HG03457 (cell line): Measurements from ENCODE around the gene CNMD.
A peak's percentile ranks its signal among the peaks of the same experiment; 100 is the strongest.
"Not testable (repeated sequence)": the region's sequence is repeated elsewhere in the genome, so short reads cannot be mapped to it uniquely, and the experiment has no call there.

ENCODE experiments used
- ATAC-seq: cut with Tn5 transposase; IDR thresholded peaks from one replicate; pipeline ENCODE4 v1.9.1; 2021; ENCODE audit warnings: moderate number of reproducible peaks; ENCODE audit not compliant: unreplicated experiment

Gene CNMD

DNA sequence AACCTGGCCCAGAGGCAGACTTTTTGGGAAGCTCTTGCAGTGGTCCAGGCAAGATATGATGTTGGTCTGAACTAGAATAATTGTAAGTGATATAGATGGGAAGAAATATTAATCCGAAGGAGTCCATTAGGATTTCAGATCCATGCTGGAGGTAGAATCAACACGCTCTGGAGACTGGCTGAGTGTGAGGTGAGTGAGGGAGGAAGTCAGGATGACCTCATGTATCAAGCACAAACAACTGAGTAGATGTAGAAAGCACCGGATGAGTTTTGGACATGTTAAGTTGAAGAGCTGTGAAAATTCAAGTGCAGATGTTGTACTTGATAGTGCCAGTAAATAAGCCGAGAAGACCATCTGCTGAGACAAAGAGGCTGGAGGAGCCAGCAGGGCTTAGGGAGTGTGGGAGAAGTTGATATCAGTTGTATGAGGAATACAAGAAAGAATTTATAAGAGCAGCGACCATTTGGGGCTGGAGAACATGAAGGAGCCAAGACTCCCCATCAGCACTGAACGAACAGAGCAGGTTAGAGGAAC lies 5.3 kb upstream of the CNMD start:
- no peak for ATAC-seq

DNA sequence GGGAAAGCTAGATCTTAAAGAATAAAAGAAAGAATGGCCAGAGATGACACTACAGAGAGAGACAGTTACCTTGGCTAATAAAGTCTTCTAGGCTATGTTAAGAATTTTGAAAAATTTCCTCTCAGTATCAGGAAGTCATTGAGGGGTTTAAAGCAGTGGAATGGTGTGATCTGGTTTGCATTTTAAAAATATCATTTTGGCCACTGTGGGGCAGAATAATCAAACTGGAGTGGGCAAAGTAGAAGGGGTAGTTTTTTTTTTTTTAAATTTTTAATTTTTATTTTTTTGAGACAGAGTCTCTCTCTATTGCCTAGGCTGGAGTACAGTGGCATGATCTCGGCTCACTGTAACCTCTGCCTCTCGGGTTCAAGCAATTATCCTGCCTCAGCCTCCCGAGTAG lies 4.4 kb upstream of the CNMD start:
- ATAC-seq: no peak

DNA sequence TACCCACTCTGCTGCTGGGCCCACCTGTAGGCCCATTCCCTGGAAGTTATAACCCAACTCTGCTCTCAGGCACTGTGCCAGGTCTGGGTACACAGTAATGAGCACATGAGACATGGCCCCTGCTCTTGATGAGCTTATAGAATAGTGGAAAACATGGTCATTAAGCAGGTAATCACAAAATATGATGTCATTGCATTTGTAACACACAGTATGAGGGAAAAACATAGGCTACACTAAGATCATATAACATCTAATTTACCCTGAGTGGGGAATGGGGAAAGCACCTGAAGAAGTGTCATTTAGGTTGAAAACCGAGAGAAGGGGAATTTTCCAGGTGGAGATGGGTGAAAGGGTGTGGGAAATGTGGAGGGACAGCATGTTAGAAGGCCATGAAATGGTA lies 3.9 kb upstream of the CNMD start:
- ATAC-seq: no peak

DNA sequence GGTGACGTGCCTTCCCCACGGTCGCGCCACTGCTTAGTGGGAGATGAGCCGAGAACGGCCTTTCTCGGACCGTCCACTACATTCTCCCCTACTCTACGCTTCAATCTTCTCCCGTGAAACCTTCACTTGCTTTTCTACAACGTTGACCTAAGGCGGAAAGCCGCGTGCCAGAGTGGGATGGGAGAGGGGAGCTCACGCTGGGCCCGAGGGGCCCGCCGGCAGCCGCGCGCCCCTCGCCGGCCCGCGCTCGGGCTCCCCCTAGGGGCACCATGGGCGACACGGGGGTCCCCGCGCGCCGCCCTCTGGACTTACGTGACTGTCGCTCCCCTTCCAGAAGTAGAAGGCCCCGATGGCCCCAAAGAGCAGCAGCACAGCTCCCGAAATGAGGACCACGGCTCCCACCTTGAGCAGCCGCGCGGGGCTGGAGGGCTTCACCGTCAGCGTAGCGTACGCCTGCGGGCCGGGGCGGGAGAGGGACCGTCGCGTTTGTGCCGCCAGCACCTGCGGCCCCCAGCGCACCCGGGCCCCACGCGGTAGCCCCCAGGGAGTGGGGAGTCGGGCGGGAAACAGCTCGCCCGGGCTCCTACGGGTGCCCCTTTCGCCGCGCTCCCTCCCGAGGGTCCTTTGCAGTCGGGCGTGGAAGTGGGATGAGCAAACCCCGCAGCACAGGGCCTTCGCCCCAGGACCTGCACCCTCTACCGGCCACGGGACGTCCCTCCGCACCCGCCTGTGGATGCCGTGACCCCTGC lies 727 bp downstream of the CNMD start:
- ATAC-seq: peak; percentile 65

DNA sequence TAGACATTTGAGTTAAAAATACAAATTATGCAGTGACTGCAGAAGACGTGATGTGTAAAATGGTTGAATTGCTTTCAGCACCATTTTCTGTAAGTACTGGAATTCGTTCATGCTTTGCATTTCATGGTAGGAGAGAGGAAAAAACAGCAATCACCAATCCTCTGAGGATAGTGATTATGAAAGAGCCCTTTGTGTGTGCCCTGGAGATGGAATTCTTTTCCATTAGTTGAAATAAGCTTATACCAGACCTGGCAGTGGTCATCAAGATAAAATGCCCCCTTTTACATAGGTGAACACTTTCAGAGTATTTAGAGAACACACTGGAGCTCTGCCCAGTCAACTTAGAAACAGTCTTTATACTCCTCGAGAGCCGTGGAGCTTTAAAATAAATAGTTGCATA lies 1.7 kb downstream of the CNMD start:
- ATAC-seq: no peak

DNA sequence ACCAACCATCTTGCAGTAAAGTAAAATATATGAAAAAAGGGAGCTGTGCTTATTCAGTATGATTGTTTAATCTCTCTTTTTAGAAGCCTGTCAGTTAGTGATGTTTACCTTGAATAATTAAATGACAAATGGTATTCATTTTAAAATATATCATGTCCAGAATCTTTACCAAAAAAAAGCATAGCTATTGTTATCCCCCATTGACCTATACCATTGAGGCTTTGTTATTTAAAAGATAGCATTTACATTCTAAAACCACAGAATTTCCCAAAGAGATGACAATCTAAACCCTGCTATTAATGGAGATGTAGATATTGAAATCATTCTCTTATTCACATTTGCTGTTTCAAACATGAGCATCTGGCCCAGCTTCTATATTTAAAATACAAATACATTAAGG lies 2.2 kb downstream of the CNMD start:
- ATAC-seq: no peak

DNA sequence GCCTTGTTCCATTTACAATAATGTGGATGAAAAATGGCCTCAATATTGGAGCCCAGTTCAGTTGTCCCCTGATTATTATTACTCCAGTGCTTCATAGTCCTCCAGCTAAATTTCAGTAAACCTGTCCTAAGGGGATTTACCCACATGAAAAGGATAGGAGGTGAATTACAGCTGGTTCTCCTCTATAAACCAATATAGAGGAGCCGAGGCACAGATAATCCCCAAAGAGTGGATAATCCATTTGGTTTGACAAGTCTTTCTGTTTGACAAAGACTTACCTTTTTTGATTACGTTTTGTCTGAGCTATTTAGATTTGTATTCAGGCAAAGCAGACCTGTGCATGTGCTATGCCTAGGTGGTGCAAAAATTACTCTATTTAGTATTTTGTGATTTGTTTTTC lies 2.7 kb downstream of the CNMD start:
- ATAC-seq: no peak

DNA sequence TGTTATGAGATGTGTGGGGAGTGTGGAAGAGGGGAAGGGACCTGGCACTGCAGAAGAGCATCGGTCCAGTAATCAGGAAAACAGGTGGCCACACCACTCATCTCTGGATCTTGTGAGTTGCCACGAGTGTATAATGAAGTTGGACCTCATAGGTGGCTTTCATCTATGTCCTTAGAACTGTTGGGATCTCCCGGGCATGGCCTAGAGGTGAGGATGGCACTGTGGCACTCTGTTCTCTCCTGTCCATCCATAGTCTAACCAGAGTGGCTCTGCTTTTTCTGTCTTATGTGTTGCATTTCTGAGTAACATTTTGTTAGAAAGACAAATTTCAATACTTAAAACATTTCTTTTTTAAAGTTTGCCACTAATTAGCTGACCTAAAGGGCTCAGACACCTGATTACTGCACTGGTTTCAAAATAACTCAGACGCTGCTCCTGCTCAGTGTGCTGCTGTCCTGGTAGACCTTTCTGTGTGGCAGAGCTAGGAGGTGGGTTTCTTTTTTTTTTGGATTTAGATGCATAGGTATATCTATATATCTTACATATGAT lies 5.5 kb downstream of the CNMD start:
- ATAC-seq: no peak

DNA sequence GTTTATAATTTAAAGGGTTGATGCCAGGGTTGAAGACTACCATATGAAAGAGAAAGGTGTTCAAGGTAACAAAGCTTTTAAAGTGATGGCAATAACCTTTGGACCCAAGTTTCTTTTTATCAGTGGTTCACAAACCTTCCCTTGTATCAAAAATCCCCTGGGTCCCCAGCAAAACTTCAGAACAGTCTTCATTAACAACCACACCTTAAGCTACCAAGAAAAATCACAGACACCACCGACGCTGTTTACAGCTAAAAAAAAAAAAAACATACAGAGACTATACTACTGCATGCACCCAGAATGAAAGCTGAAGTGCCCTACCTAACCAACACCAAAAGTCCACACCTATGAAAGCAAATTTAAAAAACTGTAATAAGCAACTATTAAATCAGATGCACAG lies 13.4 kb downstream of the CNMD start:
- ATAC-seq: no peak

DNA sequence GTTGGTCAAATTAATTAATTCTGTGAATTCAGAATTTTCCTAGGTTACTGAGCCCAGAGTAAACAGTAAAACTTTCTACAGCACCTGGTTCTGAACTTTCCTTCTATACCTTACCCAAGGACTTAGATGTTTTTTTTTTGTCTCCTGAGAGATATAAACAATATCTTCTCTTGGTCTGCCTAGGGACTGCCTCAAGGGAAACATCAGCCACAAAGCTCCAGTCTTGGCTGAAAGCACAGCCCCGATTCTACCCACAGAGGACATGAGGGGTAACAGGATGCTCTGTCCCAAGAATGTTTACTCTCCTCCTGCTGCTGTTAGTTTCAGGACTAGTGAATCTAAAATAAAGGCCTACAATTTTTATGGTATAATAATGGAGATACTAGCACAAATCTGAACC lies 14.3 kb downstream of the CNMD start:
- no peak for ATAC-seq

DNA sequence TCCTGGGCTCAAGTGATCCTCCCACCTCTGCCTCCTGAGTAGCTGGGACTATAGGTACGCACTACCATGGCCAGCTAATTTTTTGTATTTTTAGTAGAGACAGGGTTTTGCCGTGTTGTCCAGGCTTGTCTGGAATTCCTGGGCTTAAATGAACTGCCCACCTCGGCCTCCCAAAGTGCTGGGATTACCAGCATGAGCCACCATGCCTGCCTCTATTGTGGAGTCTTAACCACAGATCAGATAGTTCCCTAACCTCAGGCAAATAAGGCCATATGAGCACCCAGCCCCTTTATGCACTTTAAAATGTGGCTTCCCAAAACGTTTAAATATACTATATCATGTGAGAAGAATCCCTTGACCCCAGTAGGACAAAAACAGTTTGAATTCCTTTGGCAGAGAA lies 16.4 kb downstream of the CNMD start:
- ATAC-seq: no peak

DNA sequence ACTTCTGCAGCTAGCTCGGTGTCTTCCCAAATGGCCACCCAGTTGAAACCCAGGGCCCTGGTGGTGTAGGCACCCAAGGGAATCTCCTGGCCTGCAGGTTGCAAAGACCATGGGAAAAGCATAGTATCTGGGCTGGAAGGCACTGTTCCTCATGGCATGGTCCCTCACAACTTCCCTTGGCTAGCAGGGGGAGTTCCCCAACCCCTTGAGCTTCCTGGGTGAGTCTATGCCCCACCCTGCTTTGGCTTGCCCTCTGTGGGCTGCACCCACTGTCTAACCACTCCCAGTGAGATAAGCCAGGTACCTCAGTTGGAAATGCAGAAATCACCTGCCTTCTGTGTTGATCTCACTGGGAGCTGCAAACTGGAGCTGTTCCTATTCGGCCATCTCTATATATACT lies 18.3 kb downstream of the CNMD start:
- ATAC-seq: not testable (repeated sequence)

DNA sequence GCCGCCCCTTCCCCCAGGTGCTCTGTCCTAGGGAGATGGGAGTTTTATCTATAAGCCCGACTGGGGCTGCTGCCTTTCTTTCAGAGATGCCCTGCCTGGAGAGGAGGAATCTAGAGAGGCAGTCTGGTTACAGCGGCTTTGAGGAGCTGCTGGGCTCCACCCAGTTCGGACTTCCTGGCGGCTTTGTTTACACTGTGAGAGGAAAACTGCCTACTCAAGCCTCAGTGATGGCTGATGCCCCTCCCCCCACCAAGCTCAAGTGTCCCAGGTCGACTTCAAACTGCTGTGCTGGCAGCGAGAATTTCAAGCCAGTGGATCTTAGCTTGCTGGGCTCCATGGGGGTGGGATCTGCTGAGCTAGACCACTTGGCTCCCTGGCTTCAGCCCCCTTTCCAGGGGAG lies 18.7 kb downstream of the CNMD start:
- ATAC-seq: not testable (repeated sequence)

DNA sequence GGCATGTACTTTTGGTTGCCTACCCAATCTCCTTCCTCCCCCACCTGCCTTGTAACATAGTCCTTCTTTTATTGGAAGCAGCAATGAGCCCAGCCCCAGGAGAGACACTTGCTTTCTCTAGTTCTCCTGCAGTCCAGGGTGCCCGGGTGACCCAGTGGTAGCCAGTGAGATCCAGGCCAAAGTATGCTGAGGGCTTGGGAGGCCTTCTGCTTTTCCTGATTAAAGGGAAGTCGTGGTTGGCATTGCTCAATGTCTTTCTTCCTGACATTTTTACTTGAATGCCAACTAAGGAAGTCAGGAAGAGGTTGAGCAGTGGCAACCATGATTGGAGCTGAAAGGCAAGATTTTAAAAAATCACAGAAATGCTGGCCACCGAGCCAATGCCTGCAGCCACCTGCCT lies 25.7 kb downstream of the CNMD start:
- no peak for ATAC-seq

DNA sequence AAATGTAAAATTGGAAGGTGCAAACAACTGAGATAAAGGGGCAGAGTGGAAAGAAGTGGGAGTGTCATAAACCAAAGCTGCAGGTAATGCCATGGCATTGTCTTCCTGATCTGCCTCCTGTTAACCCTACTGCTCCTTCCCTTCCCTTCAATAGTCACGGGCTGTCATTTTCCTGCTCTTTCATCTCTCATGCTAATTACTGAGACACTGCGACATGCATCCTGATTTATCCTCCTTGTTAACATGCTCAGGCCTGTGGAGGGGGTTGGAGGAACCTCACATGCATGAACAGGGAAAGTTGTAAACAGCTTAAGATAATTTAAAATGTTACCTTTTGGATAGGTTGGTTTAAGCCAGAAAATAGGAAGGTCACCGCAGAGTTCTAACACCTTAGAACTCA lies 27.2 kb downstream of the CNMD start:
- ATAC-seq: no peak

DNA sequence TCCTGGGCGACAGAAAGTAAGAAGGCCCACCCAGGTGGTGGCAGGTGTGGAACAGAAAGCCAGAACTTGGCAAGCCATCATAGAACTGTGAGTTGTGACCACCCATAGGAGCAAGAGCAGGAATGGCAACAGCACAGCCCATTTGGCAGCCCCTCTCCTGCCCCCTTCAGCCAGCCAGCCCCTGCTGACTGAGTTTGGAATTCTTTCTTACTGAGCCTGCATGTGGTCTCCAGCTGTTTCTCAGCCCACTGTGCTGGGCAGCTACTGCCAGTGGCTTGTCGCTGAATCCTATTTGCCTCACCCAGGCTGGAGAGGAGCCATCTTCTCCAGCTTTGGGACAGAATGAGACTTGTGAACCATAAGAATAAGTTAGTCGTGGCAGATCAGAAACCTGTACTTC lies 28.3 kb downstream of the CNMD start:
- no peak for ATAC-seq

DNA sequence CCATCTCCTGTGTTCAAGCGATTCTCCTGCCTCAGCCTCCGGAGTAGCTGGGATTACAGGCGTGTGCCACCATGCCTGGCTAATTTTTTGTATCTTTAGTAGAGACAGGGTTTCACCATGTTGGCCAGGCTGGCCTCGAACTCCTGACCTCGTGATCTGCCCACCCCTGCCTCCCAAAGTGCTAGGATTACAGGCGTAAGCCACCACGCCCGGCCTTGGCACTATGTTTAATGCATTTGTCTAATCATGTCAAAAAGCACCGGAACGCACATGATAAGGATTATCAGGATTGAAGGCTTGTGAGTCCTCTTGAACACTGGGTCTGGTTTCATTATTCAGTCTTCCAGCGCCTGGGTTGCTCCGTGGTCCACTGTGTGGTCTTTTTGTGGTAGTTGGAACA lies 31.4 kb downstream of the CNMD start:
- not testable (repeated sequence) for ATAC-seq

DNA sequence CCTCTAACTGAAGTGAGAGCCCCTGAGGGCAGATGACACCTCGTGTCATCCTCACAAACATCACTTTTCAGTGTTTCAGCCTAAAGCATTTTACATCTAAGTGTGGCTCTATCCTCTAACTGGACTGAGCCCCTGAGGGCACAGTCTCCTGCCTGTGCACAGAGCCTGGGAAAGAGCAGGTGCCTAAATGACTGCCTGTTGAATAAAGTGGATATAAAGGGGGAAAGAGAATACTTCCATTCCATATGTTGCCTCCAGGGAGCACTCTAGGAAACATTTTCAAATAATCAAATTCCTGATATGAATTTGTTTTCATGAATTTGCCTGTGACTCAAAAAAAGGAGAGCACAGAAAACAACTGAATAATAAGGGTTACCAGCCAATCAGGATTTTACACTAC lies 32.2 kb downstream of the CNMD start:
- no peak for ATAC-seq

DNA sequence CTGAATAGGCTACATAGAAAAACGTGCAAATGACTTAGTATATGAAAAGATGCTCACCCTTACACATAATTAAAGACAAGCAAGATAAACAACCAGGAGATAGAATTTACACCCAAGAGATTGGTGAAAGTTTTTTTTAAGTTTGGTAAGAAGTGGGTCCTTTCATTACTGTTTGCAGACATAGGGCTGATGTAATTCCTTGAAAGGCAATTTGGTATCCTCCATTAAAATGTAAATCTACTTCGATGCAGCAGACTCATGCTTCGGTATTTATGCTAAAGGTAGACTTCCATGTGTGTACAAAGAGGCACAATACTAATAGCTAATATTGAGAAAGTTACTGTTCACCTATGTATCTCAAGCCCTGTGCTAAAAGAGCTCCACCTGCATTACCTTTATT lies 33.5 kb downstream of the CNMD start:
- ATAC-seq: no peak

DNA sequence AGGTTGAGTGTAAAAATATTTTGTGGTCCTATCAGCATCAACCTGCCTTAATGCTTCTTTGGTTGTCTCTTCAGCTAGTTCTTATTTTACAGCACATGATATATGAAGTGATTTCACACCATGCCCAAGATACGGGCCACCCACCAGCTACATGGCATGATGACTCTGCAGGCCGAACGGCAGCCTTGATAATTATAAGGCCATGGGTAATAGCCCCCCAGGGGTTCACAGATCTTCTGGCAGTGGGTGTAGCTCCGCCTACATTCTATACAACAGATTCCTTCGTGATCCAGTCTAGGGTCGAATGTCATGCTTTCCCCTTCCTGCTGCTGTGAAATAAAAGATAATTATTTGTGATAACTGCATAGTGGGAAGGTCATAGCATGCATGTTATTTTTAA lies 36.1 kb downstream of the CNMD start:
- no peak for ATAC-seq

DNA sequence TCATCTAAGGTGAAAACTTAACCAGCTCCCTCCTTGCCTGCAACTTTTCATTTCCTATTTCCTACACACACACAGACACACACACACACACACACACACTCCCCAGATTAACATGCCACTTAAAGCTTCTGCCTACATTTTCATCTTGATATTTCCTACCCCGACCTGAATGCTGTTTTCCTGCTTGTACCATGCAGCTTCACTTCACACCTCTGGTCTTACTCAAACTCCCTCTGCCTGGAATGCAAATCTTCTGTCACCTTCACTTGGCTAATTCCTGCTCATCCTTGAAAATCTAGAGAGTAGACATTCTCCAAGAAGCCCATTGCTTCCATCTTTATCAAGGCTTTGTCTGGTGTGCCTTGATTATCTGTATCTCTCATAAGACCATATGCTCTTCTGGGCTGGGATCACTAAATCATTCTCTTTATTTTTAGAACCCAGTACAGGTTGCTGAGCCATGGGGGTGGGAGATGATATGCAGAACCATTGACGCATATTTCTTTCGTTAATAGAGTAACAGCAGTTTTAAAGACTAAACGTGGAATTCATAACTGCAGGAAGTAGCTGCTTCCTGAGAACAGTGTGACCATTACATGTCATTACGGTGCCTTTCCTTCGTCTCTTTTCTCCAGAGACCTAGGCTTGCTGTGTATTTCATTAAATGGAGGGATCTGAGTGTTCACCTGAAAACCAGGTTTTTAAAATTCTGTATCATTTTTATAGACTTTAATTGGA lies 37.7 kb downstream of the CNMD start:
- ATAC-seq: no peak

DNA sequence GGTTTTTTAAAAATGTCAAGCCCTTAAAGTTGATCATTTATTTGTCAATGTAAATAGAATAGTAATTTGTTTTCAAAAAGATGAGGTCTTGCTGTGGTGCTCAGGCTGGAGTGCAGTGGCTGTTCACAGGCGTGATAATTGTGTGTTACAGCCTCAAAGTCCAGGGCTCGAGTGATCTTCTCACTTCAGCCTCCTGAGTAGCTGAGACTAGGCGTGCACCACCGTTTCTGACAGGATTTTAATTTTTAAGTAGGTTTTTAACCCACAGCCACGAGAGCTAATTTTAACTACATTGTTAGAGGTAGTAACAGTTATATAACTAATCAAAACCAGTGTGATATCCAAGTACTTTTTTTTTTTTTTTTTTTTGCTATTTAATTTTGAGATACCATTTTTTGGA lies 43.1 kb downstream of the CNMD start:
- ATAC-seq: no peak
